Hepatocyte (in vitro differentiated cells): Measurements from ENCODE around the gene MACC1.

ENCODE experiments used
- EZH2 ChIP-seq: fragments of 200-600 bp; sonication (generic); IDR thresholded peaks from 2 replicates; pipeline ENCODE4 v1.6.1; 2016; ENCODE audit warnings: antibody characterized with exemption, mild to moderate bottlenecking, borderline replicate concordance
- TF ChIP-seq, protein P1 (sequence below): fragments of 200-600 bp; sonication (generic); IDR thresholded peaks from 2 replicates; pipeline ENCODE4 v1.5.1; 2016; ENCODE audit warnings: antibody characterized with exemption, mild to moderate bottlenecking; ENCODE audit not compliant: poor library complexity

DNA sequence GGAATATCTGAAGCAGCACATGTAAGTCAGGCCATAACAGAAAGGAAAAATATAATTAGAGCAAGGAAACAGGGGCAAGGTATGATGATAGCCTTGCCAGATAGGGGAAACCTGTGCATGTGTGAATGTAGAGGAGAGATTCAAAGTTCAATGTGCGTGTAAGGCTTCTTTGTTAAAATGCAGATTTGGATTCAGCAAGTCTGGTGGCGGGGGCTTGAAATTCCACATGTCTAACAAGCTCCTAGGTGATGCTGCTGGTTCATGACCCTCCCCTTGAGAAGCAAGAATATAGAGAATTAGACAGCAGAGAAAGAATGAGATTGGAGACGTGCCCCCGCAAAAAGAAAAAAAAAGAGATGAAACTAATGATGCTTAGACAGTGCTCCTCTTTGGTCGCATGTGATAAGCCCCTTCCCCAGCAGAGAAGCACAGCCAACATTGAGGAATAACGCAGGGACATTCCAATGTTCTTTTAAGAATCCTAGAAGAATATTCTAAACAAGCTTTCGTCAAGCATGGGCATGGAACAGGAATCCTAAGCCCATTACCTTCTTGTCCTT, 21.1 kb upstream of the MACC1 start:
- TF ChIP-seq, protein P1, sequence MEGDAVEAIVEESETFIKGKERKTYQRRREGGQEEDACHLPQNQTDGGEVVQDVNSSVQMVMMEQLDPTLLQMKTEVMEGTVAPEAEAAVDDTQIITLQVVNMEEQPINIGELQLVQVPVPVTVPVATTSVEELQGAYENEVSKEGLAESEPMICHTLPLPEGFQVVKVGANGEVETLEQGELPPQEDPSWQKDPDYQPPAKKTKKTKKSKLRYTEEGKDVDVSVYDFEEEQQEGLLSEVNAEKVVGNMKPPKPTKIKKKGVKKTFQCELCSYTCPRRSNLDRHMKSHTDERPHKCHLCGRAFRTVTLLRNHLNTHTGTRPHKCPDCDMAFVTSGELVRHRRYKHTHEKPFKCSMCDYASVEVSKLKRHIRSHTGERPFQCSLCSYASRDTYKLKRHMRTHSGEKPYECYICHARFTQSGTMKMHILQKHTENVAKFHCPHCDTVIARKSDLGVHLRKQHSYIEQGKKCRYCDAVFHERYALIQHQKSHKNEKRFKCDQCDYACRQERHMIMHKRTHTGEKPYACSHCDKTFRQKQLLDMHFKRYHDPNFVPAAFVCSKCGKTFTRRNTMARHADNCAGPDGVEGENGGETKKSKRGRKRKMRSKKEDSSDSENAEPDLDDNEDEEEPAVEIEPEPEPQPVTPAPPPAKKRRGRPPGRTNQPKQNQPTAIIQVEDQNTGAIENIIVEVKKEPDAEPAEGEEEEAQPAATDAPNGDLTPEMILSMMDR: no peak
- no peak for TF ChIP-seq EZH2
